Left colon (tissue), 2 donors: Measurements from ENCODE around the gene INHBE. TPM values are rescaled to one million over a fixed set of nuclear protein-coding genes. Genes with fewer than 3 reads are reported as not detected.

ENCODE experiments used
- ATAC-seq: fragments of 200-7000 bp; cut with Tn5 transposase; one replicate; pipeline ENCODE4 v1.9.1; 2020; ENCODE audit warnings: mild to moderate bottlenecking, moderate library complexity
- DNase-seq, 2 donors: peaks; one replicate each; pipeline ENCODE4 v3.0.0-alpha.2; 2020
- intact Hi-C, 2 donors: fragments of 100-400 bp; cut with DNase I in 1 of 2; cut with micrococcal nuclease in 1 of 2; formaldehyde crosslinking; loops; one replicate each; pipeline versions ENCODE4 v1.11.2 to v1.14.0; 2022; cut with DNase I, micrococcal nuclease
- total RNA-seq, 2 donors: library from RNA; stranded (reverse); fragmentation: NEBNext Ultra II Directional; extraction: Animal tissue kit (Norgen Biotek cat#: 25700); gene quantifications; one replicate each; pipeline ENCODE4 v1.2.1, GENCODE V29; 2021
- donor health status: DM: no; HTN: no; CAD: no.
- donor health status: DM: yes; HTN: yes; CAD: no.

Gene INHBE
- total RNA-seq, 2 donors from 2014 or later = not detected

DNA sequence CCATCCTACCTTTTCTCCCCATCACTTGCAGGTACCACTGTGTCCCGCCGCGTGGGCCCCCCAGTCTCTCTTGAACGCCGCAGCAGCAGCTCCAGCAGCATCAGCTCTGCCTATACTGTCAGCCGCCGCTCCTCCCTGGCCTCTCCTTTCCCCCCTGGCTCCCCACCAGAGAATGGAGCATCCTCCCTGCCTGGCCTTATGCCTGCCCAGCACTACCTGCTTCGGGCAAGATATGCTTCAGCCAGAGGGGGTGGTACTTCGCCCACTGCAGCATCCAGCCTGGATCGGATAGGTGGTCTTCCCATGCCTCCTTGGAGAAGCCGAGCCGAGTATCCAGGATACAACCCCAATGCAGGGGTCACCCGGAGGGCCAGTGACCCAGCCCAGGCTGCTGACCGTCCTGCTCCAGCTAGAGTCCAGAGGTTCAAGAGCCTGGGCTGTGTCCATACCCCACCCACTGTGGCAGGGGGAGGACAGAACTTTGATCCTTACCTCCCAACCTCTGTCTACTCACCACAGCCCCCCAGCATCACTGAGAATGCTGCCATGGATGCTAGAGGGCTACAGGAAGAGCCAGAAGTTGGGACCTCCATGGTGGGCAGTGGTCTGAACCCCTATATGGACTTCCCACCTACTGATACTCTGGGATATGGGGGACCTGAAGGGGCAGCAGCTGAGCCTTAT is 15.3 kb downstream of the INHBE start:
- intact Hi-C loops = no loop called here
- ATAC-seq = peak; percentile 37
- DNase-seq = no peak

DNA sequence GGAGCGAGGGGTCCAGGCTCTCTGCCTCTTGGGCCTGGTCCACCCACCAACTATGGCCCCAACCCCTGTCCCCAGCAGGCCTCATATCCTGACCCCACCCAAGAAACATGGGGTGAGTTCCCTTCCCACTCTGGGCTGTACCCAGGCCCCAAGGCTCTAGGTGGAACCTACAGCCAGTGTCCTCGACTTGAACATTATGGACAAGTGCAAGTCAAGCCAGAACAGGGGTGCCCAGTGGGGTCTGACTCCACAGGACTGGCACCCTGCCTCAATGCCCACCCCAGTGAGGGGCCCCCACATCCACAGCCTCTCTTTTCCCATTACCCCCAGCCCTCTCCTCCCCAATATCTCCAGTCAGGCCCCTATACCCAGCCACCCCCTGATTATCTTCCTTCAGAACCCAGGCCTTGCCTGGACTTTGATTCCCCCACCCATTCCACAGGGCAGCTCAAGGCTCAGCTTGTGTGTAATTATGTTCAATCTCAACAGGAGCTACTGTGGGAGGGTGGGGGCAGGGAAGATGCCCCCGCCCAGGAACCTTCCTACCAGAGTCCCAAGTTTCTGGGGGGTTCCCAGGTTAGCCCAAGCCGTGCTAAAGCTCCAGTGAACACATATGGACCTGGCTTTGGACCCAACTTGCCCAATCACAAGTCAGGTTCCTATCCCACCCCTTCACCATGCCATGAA is 16.0 kb downstream of the INHBE start:
- DNase-seq (peak in 1 of 2 donors; percentile 46), ATAC-seq (peak; percentile 87)

DNA sequence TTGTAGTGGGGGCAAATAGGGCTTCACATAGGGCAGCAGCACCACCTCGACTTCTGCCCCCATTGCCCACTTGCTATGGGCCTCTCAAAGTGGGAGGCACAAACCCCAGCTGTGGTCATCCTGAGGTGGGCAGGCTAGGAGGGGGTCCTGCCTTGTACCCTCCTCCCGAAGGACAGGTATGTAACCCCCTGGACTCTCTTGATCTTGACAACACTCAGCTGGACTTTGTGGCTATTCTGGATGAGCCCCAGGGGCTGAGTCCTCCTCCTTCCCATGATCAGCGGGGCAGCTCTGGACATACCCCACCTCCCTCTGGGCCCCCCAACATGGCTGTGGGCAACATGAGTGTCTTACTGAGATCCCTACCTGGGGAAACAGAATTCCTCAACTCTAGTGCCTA is 16.6 kb downstream of the INHBE start:
- ATAC-seq (no peak), DNase-seq (no peak)
- intact Hi-C loops = no loop called here

More for the DNA sequence above, 16.0 kb downstream of the INHBE start:
- intact Hi-C loops = no loop called here

DNA sequence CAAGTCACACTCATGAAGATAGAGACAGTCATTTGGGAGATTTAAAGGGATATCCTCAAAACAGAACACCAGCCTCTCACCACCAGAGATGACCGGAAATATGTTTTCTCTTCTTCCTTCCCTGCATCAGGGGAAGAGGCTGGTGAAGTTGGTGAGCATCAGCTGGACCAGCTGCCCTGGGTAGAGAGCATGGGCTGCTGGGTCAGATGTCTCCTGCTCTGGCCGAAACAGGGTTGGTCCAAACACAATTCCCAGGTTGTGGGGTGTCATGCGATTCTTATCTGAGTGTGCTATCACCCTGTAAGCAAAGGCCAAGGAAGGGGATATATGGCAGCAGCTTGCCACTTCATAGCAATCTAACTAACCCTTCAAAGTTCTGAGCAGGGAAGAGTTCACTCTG is 17.3 kb downstream of the INHBE start:
- intact Hi-C loops = no loop called here
- ATAC-seq (no peak), DNase-seq (no peak)

DNA sequence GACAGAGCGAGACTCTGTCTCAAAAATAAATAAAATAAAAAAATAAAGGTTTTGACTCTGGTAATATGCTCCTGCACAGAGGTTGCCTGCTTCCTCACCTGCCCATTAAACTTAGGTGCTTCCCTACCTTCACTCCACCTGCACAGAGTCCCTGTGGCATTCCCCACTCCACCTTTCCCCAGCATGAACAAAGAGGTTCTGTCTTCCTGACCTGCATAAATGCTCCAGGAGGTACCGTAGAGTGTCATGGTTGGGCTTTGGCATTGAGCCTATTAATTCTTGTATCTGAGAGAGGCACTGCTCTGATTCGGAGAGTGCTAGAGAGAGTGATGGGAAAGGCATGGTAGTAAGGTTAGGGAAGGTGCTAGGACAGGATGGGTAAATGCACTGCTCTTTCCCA is 18.3 kb downstream of the INHBE start:
- ATAC-seq (no peak), DNase-seq (no peak)
- intact Hi-C loops = no loop called here

DNA sequence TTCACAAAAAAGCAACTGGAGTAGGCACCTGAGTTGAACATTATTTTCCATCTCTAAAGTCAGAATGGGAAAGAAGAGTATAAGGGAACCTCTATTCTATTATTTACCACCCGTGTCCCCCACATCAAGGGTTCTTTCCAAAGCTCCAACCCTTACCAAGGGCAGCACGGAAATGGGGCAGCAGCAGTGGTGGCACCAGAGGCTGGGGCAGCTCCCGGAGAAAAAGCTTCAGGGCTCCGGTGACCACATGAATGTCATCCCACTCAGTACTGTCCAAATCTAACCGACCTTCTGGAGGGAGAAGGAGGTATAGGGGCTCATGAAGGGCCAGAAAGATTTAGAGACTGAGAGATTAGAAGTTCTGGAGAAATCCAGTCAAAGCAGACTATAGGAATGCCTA is 18.8 kb downstream of the INHBE start:
- DNase-seq (no peak), ATAC-seq (no peak)
- intact Hi-C loops = no loop called here

DNA sequence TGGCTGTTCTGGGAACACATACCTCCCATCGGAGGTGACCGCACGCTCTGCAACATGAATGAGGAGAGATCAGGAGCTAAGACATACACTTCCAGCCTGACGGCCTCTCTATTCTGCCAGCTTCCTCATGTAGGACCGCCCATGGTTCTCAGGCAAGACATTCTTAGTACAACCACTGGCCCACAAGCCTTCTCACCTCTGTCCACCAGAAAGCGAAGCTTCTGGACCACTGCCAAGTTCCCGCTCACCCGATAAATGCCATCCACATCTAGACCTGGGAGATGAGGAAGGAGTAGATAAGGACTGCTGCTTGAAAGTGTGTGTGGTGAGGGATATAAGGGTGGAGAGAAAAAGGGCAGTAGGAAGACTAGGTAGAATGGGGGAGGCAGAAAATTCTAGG is 19.3 kb downstream of the INHBE start:
- intact Hi-C loops = no loop called here
- DNase-seq (no peak), ATAC-seq (no peak)

DNA sequence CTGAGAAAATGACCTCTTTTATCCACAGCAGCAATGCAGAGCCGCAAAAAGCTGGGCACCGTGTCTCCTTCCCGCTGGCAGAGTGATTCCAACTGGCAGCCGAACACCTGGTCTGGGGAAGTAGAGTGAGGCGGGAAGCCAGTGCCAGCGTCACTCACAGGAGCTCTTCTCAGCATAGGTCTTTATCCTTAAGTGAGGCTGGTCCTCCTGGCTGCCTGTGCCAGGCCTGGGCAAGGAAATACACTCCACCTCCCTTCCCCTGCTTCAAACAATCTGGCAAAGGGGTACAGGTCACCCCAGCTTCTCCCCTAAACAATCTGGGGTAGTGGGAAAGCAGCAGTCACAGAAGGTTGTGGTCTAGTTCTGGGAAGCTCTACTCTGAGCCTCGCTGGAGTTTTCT is 19.8 kb downstream of the INHBE start:
- intact Hi-C loops = no loop called here
- DNase-seq = no peak
- no peak for ATAC-seq

DNA sequence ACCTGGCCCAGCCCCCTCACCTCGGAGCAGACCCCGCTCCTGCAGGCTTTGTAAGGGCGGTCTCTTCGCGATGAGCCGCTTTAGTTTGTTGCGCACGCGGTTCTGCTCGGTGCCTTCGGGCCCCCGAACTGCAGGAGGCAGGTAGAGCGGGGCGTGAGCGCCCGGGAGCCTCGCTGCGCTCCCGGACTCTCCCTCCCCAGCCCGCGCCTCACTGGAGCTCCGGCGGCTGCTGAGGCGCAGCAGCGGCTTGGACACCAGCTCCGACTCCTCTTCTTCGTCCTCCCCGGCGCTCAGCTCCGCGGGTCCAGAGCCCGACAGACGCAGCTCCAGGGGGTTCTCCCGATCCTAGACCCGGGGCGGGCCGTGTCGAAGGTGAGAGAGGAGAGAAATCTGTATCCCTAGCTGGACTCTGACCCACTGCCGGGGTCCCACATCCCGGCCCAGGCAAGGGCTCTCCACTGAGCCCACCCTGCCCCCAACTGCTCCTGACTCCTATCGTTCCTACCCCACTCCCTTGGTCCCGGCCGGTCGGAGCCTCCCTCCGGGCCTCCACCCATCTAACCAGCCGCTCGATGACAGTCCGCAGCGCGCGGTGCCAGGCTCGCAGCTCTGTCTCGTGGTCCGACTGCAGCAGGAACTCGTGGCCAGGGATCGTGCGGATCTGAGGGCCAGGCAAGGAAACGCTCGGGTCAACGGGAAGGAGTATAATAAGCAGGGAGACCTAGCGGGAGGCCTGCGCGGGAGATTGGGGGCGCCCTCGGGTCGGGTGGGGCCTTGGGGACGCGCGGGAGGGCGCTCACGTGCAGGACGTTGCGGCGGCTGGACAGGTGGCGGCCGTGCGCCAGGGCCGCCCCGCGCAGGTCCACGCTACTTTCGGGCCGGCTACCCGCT is 20.4 kb downstream of the INHBE start:
- DNase-seq (peak in 1 of 2 donors; percentile 47), ATAC-seq (peak; percentile 42)
- intact Hi-C loops = no loop called here

DNA sequence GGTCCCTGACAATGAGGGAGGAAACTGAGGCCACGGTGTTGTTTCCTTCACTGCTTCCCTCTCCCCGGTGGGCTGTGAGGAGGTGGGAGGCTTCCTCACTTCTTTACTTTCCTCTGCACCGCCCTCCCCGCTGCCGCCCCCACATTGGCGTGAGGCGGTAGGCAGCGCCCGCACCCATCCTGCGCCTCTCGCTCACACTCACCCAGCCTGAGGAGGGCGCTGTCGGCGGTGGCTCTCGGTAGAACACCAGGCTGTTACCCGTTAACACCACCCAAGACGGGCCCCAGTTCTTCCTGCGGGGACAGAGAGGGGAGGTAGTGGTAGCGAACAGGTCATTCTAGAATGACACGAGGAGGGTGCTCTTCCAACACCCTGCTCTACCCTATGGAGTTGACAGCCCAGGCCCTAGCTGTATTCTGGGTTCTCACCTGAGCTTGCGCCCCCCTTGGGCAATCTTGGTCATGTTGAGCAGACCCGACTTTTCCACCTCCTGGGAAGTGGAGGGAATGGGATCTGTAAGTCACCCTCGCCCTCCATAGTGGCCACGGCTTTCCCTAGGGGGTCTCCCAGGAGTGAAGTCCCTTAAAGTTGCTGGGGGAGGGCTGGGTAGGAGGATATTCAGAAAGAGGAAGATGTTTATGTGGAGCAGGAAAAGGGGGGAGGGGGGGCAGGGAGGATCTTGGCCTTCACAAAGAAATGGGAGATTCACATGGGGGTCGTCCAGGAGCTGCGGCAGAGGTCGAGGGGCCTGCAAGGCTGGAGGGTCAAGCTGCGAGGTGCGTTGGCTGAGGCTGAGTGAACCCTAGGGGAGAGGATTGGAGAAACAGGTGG is 21.3 kb downstream of the INHBE start:
- intact Hi-C loops = no loop called here
- peak; percentile 5 for ATAC-seq
- DNase-seq = peak in 1 of 2 donors; percentile 61

DNA sequence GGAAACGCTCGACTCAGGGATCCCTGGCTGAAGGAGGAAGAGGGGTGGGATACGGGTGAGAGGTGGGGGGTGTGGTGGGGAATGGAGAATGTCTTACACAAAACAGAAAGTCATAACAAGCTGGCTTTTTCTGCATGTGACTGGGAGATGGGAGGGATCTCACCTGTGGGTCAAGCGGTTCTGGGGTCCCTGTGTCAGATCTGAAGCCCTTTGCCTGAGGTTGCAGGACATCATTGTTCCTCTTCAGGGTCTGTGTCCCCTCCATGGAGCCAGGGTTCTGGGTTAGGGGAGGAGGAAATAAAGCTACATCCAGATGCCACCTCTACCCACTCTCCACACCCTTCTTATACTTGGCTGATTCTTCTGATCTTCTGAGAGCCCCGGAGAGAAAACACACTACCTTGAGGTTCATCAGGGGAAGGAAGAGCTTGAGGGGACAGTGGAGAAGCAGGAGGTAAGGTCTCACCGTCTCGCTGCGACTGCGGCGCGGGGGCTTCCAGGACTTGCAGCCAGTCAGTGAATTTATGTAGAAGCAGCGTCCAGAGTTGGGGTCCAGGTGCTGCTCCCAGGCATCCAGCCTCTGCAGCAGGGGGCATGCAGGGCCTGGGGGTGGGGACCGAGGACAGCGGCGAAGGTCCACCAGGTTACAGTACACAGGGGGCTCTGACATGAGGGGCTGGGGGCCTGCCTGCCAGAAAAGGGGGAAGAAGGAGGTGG is 22.0 kb downstream of the INHBE start:
- ATAC-seq = no peak
- intact Hi-C loops = no loop called here
- DNase-seq = no peak

DNA sequence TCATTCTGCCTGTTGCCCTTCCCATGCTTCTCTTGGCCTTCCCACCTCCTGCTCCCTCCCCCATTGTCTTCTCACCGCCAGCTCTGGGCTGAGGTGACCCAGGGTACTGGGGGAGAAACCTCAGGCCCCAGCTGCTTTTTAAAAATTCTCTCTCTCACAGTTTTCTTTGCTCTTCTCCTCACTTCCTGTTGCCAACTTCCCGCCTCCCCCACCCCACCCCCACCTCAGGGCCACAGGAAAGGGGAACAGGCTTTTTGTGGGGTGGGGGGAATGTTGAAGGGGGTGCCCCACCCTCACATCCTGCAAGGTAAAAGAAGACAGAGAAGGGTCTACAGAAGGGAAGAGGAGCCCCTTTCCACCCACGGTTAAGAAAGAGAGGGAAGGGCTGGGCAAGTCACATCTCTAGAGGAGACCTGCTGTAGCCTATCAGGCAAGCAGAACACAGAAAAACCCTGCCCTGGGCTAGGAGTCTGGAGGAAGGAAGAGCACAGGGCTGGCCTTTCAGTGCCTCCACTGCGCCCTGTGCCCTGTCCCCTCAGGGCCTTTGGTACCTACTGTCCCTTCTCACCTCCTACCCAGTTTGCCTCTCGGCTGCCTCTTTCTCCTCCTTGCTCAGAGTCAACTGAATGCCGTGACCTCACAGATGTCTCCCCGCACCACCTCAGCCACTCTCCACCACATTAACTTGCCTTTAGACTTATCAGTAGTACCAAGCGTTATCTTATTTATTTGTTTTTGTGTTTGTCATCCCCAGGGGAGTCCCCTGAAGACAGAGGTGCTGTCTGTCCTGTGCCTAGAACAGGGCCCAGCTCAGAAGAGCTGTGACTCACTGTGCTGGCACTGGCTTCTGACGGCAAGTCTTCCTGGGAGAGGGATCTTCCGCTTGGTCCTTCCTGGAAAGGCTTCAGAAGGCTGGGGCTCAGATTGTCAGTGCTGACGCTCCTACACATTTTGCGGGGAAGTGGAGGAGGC is 22.9 kb downstream of the INHBE start:
- intact Hi-C loops = no loop called here
- DNase-seq = no peak

DNA sequence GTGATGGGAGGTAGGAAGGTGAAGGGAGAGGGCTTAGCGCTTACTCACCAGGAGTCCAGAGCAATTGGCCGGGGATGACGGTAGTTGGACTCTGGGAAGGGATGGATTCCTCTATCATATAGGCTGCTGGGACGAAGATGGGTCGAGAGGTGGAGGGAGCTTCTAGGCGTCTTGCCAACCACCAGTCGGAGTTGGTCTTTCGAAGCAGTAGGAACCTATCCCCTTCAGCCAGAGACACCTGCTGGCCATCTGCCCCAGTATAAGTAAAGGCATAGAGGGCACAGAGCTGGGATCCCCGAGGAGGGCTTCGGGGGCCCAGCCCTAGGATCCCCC is 23.9 kb downstream of the INHBE start:
- DNase-seq = no peak
- intact Hi-C loops = no loop called here
- no peak for ATAC-seq

More for the DNA sequence above, 22.9 kb downstream of the INHBE start:
- ATAC-seq = peak; percentile 13

DNA sequence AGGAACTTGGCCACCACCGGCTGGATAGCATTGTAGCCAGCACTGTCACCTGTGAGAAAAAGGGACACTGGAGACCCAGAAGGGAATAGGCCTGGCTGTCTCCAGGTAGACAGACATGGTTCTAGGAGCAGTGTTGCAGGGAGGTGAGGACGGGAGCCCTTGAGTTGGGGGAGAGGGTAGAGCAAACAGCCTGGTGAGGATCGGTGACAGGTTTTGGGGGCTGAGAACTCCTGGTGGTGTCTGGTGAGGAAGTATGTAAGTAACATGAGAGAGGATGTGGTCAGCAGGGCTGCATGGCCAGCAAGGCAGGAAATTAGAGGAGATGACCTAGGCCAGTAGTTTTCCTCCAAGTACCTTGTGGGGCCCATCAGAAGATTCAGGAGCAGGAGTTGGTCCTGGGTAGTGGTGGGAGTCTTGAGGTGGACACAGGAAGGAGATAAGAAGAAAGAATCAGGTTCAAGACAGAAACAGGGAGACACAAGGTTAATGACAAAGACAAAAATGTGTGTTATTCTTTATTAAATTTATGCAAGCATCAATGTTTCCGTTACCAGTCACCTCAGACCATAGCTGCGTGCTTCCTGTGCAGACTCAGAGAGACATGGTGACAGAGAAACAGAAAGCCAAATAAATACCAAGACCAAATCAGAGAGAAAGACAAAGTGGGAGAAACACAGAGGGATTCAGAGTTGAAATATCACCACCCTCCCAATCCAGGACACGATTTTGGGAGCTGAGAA is 24.4 kb downstream of the INHBE start, which contains the start of gene ARHGAP9:
ARHGAP9 (minus strand) TSS at position 491 of the 740 bp plus-strand sequence; CDS start at position 31, 460 bp downstream.
- DNase-seq (no peak), ATAC-seq (no peak)
- intact Hi-C loops = no loop called here

DNA sequence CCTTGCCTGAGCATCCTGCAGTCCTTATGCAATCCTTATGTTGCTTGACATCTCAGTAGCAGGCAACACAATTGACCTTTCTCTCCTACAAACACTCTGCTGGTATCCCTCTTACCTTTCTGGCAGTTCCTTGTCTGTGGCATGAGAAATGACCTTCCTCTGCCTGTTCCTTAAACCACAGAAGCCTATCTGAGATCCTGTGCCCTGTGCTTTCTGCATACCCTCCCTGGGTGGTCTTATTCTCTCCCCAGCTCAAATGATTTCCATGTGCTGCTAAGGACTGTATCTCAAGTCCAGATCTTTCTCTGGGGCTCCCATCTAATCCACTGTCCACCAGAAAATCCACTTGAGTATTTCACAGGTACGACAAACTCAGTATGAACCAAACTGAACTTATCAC is 26.6 kb downstream of the INHBE start:
- intact Hi-C loops = no loop called here
- ATAC-seq (no peak), DNase-seq (no peak)

DNA sequence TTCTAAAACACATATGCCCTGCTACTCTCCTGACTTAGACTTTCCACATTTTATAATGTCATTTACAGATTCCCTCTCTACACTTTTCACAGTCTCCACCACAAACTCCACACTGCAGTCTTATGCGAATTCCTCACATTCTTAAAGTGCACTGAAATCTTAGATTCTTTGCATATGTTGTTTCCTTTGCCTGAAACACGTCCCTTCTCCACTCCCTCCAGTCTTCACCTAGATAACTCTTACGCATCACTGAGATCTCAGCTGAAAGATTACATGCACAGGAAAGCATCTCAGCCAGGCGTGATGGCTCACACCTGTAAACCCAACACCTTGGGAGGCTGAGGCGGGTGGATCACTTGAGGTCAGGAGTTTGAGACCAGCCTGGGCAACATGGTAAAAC is 28.4 kb downstream of the INHBE start:
- DNase-seq (no peak), ATAC-seq (no peak)
- intact Hi-C loops = no loop called here

DNA sequence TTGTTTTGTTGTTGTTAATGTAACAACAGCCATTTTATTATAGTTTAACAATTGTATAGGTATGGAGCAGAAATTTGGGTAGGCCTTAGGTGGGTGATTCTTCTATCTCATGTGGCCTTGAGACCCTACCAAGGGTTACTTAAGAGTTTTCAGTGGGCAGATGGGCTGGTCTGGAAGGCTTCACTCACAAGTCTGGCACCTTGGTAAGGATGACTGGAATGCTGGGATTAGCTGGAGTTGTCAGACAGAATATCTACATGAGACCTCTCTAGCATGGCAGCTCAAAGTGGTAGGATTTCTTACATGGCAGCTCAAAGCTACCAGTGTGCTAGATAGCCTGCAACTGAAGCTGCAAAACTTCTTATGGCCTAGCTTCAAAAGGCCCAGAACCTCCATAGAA is 30.6 kb downstream of the INHBE start:
- DNase-seq = no peak
- intact Hi-C loops = no loop called here
- ATAC-seq = no peak
